Measurements from ENCODE around the gene PREX1.

The PREX1 gene

GRCh38 chr20:48629069-48629959, 198.5 kb downstream of the PREX1 start:
- DNase-seq, result no peak

GRCh38 chr20:48627737-48628128, 200.1 kb downstream of the PREX1 start:
- no peak for DNase-seq

- DNase-seq, result no peak
Observed at GRCh38 chr20:48626938-48627736, 200.7 kb downstream of the PREX1 start.

- DNase-seq, result peak in 1 of 2 donors; percentile 48
Observed at GRCh38 chr20:48626226-48626937, 201.4 kb downstream of the PREX1 start.

- no peak for DNase-seq
Observed at GRCh38 chr20:48625136-48625900, 202.5 kb downstream of the PREX1 start.

GRCh38 chr20:48624315-48625020, 203.3 kb downstream of the PREX1 start:
- DNase-seq, result no peak

- no peak for DNase-seq
Observed at GRCh38 chr20:48623906-48624265, 203.9 kb downstream of the PREX1 start.

- DNase-seq, result no peak
Observed at GRCh38 chr20:48623176-48623905, 204.5 kb downstream of the PREX1 start.

- no peak for DNase-seq
Observed at GRCh38 chr20:48622421-48622820, 205.4 kb downstream of the PREX1 start.

- no peak for DNase-seq
Observed at GRCh38 chr20:48621376-48622078, 206.3 kb downstream of the PREX1 start.

GRCh38 chr20:48620507-48621375, 207.1 kb downstream of the PREX1 start:
- DNase-seq, result peak; percentile 61 to 67

GRCh38 chr20:48620154-48620506, 207.7 kb downstream of the PREX1 start:
- no peak for DNase-seq

GRCh38 chr20:48619126-48620101, 208.4 kb downstream of the PREX1 start:
- no peak for DNase-seq

- no peak for DNase-seq
Observed at GRCh38 chr20:48618631-48619030, 209.2 kb downstream of the PREX1 start.

- no peak for DNase-seq
Observed at GRCh38 chr20:48618052-48618451, 209.7 kb downstream of the PREX1 start.

GRCh38 chr20:48617481-48617880, 210.3 kb downstream of the PREX1 start:
- DNase-seq, result no peak

GRCh38 chr20:48616481-48616880, 211.3 kb downstream of the PREX1 start:
- no peak for DNase-seq

- no peak for DNase-seq
Observed at GRCh38 chr20:48615871-48616270, 211.9 kb downstream of the PREX1 start.
